Tibial artery (tissue), 4 donors: ENCODE measurements around the gene PML.
A peak's percentile ranks its signal among the peaks of the same experiment; 100 is the strongest.
"Not testable (repeated sequence)": the region's sequence is repeated elsewhere in the genome, so short reads cannot be mapped to it uniquely, and the experiment has no call there.

Source experiments
- DNase-seq, 2 donors: peaks; one replicate each; pipeline ENCODE4 v3.0.0-alpha.2; 2019
- H3K27ac ChIP-seq, 2 donors: fragments of 200-600 bp; sonication (generic) in 1 of 2; 1 replicate in 1 of 2; 2 replicates in 1 of 2; pipeline ENCODE4 v1.5.1; 2018 to 2019; ENCODE audit warnings: mild to moderate bottlenecking in 1 of 2
- H3K27me3 ChIP-seq, 2 donors: fragments of 200-600 bp; sonication (generic) in 1 of 2; one replicate each; pipeline versions ENCODE4 v1.5.1 to v1.6.0; 2016 to 2019
- H3K36me3 ChIP-seq, 3 donors: fragments of 200-600 bp; sonication (generic) in 2 of 3; one replicate each; pipeline ENCODE4 v1.5.1; 2016 to 2019; ENCODE audit warnings: mild to moderate bottlenecking in 2 of 3
- H3K4me1 ChIP-seq, 4 donors: fragments of 200-600 bp; sonication (generic) in 2 of 4; 1 replicate in 3 of 4; 2 replicates in 1 of 4; pipeline ENCODE4 v1.5.1; 2016 to 2019
- H3K4me3 ChIP-seq, 2 donors: fragments of 200-600 bp; sonication (generic) in 1 of 2; 1 replicate in 1 of 2; 2 replicates in 1 of 2; pipeline ENCODE4 v1.5.1; 2018 to 2019; ENCODE audit warnings: mild to moderate bottlenecking in 2 of 2
- H3K9me3 ChIP-seq, 3 donors: fragments of 200-600 bp; sonication (generic) in 1 of 3; one replicate each; pipeline ENCODE4 v1.5.1; 2016 to 2019
- intact Hi-C: fragments of 100-400 bp; cut with DNase I; formaldehyde crosslinking; loops from one replicate; pipeline ENCODE4 v1.15.0; 2023; ENCODE audit warnings: low total_unique reads
- TF ChIP-seq, protein P1 (sequence below), 2 experiments: fragments of 200-600 bp in 1 of 2; fragments of 450-650 bp in 1 of 2; IDR thresholded peaks; one replicate each; pipeline ENCODE4 v1.5.1; 2017 to 2019; ENCODE audit warnings: antibody characterized with exemption in 2 of 2, mild to moderate bottlenecking in 1 of 2, moderate library complexity in 1 of 2

Gene PML

DNA sequence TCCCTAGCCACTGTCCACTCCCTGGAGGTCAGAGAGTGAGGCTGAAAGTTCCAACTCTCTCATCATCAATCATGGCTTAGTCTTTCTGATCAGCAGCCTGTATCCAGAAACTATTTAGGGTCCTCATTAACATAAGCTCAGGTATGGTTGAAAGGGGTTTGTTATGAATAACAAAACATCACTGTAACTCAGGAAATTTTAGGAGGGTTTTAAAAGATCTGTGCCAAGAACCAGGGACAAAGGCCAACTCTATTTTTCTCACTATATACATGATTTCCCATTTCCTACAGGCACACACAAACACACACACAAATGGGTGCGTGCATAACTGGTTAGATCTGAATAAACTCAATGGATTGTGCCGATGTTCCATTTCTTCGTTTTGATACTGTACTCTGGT, 26.1 kb upstream of the PML start:
- DNase-seq, result no peak
- Histone ChIP-seq H3K9me3 (no peaks in the 10 kb centered on the region), H3K27me3 (no peaks in the 10 kb centered on the region), H3K4me1 (peaks cover 0 to 22% (median 10%) of the 10 kb centered on the region in 4 donors), H3K4me3 (no peak overlapping the region), H3K27ac (no peak overlapping the region), H3K36me3 (no peaks in the 10 kb centered on the region)
- intact Hi-C loops, result loop anchor here (10.0 kb wide), 2 partner anchors 74 to 336 kb away; no protein-coding TSS in a partner anchor
- TF ChIP-seq, protein P1, sequence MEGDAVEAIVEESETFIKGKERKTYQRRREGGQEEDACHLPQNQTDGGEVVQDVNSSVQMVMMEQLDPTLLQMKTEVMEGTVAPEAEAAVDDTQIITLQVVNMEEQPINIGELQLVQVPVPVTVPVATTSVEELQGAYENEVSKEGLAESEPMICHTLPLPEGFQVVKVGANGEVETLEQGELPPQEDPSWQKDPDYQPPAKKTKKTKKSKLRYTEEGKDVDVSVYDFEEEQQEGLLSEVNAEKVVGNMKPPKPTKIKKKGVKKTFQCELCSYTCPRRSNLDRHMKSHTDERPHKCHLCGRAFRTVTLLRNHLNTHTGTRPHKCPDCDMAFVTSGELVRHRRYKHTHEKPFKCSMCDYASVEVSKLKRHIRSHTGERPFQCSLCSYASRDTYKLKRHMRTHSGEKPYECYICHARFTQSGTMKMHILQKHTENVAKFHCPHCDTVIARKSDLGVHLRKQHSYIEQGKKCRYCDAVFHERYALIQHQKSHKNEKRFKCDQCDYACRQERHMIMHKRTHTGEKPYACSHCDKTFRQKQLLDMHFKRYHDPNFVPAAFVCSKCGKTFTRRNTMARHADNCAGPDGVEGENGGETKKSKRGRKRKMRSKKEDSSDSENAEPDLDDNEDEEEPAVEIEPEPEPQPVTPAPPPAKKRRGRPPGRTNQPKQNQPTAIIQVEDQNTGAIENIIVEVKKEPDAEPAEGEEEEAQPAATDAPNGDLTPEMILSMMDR (IDR thresholded peaks at IDR 0.05), result no peak

DNA sequence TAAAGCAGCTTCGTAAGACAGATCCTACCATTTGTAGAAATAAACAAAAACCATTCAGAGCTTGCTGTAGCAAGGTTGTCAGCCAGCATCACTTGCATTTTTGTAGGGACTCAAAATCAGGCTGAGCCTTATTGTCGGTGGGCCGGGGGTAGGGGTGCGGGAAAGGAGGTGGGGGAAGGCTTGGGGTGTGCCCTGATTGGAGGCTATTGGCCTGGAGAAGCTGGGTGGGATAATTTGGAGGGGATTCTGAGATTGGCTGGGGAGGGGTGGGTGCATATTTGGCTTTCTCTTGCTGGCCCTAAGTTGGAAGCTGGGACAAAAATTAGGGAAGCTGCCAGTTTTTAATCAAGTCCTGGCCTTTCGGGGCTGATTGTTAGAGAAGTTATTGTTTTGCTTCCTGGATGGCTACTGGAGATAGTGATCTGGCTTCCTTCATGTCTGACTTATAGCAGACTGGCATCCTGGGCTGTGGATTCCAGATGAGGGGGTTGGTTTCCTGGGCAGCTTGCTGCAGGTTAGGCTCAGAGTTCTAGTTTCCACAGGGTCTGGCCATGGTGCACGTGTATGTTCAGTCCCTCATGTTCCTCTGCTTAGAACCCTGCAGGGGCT, 25.3 kb upstream of the PML start:
- H3K4me3 ChIP-seq, result no peak overlapping the region
- H3K27me3 ChIP-seq, result no peaks in the 10 kb centered on the region
- no peak overlapping the region for H3K27ac ChIP-seq
- peaks cover 0 to 24% (median 11%) of the 10 kb centered on the region in 4 donors for H3K4me1 ChIP-seq
- TF ChIP-seq, protein P1 (IDR thresholded peaks at IDR 0.05), result no peak
- H3K9me3 ChIP-seq, result no peaks in the 10 kb centered on the region
- intact Hi-C loops, result loop anchor here (10.0 kb wide), 2 partner anchors 74 to 336 kb away; no protein-coding TSS in a partner anchor
- peak in 1 of 2 donors; percentile 42 for DNase-seq
- H3K36me3 ChIP-seq, result no peaks in the 10 kb centered on the region

DNA sequence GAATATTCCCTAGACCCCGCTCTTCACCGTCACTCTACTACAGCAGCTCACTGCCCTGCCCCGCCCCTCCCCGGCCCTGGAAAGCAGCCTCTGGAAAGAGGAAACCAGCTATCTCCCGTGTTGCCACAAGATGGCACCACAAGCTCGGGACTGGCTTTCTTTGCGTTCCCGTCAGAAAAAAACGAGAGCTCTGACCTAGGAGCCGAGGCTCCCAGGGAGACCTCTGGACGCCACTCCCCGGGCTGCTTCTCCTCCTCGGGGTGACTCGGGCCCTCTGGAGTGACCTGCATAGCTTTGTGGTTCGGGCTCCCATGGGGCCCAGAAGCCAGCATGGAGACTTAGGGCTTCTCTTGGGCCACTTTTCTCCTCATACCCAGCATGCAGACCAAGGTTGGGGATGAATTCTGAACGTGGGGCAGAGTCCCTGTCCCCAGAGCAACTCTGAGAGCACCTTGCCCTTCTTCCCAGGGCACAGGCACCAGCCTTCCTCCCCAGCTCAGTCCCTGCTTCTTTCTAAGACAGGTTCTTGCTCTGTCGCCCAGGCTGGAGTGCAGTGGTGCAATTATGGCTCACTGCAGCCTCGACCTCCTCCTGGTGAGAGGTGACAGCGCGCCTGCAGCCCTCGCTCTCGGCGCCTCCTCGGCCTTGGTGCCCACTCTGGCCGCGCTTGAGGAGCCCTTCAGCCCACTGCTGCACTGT, 21.4 kb upstream of the PML start:
- H3K4me3 ChIP-seq, result no peak overlapping the region
- H3K9me3 ChIP-seq, result no peaks in the 10 kb centered on the region
- intact Hi-C loops, result loop anchor here (10.0 kb wide), 1 partner anchor 152 kb away; no protein-coding TSS in a partner anchor
- no peaks in the 10 kb centered on the region for H3K27me3 ChIP-seq
- TF ChIP-seq, protein P1 (IDR thresholded peaks at IDR 0.05), result peak; percentile 88 to 93
- peaks cover 0 to 13% (median 5%) of the 10 kb centered on the region in 4 donors for H3K4me1 ChIP-seq
- peak; percentile 84 to 88 for DNase-seq
- H3K27ac ChIP-seq, result no peak overlapping the region
- H3K36me3 ChIP-seq, result no peaks in the 10 kb centered on the region

DNA sequence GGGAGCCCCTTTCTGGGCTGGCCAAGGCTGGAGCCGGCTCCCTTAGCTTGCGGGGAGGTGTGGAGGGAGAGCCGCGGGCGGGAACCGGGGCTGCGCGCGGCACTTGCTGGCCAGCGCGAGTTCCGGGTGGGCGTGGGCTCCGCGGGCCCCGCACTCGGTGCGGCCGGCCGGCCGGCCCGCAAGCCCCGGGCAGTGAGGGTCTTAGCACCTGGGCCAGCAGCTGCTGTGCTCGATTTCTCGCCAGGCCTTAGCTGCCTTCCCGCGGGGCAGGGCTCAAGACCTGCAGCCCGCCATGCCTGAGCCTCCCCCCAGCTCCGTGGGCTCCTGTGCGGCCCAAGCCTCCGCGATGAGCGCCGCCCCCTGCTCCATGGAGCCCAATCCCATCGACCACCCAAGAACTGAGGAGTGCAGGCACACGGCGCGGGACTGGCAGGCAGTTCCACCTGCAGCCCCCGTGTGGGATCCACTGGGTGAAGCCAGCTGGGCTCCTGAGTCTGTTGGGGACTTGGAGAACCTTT, 20.8 kb upstream of the PML start:
- peaks cover 0 to 13% (median 5%) of the 10 kb centered on the region in 4 donors for H3K4me1 ChIP-seq
- intact Hi-C loops, result loop anchor here (2.0 to 10.0 kb wide), 2 partner anchors 69 to 151 kb away; no protein-coding TSS in a partner anchor
- H3K4me3 ChIP-seq, H3K9me3 ChIP-seq, H3K36me3 ChIP-seq, H3K27ac ChIP-seq, H3K27me3 ChIP-seq: not testable (repeated sequence)
- peak in 1 of 2 donors; percentile 60 for DNase-seq

DNA sequence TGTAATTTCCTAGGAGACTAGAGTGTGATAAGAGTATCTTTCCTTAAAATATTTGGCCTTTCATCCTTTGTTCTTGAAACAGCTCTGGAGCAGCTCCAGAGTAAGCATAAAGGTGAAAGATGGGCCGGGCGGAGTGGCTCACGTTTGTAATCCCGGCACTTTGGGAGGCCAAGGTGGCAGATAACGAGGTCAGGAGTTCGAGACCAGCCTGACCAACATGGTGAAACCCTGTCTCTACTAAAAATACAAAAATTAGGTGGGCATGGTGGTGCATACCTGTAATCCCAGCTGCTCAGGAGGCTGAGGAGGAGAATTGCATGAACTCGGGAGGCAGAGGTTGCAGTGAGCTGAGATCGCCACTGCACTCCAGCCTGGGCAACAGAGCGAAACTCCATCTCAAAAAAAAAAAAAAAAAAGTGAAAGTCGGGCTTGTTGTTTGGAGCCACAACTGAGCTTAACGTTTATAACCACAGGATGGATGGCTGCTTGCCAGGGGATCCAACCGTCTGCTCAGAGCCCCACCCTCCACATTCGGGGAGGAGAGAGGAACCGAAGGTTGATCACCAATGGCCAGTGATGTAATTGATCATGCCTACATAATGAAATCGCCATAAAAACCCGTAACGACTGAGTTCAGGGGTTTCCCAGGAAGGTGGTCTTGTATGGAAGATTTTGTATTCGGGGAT, 18.9 kb upstream of the PML start:
- intact Hi-C loops, result loop anchor here (2.0 to 10.0 kb wide), 2 partner anchors 67 to 149 kb away; no protein-coding TSS in a partner anchor
- not testable (repeated sequence) for DNase-seq

DNA sequence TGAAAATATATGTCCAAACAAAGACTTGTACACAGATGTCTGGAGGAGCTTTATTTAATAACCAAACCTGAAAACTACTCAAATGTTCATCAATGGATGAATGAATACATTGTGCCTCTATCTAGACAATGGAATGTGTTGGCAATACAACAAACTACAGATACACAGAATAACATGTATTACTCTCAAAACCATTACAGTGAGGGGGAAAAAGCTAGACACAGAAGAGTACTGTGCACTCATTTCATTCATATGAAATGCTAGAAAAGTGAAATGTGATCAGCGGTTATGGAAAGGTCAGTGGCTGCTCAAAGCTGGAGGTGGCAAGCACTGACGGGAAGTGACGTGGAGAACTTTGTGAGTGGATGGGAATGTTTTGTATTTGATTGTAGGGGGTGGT, 15.6 kb upstream of the PML start:
- H3K27ac ChIP-seq, result no peak overlapping the region
- H3K9me3 ChIP-seq, result no peaks in the 10 kb centered on the region
- H3K4me1 ChIP-seq, result peaks cover 0 to 31% (median 26%) of the 10 kb centered on the region in 4 donors
- DNase-seq, result no peak
- no peaks in the 10 kb centered on the region for H3K27me3 ChIP-seq
- TF ChIP-seq, protein P1 (IDR thresholded peaks at IDR 0.05), result no peak
- H3K36me3 ChIP-seq, result no peaks in the 10 kb centered on the region
- intact Hi-C loops, result loop anchor here (10.0 kb wide), 1 partner anchor 146 kb away; no protein-coding TSS in a partner anchor
- H3K4me3 ChIP-seq, result no peak overlapping the region

More for the DNA sequence above, 18.9 kb upstream of the PML start:
- H3K36me3 ChIP-seq, H3K27me3 ChIP-seq, H3K4me3 ChIP-seq, H3K9me3 ChIP-seq, H3K27ac ChIP-seq: not testable (repeated sequence)
- peaks cover 0 to 13% (median 5%) of the 10 kb centered on the region in 4 donors for H3K4me1 ChIP-seq
